HEK293 (cell line): Measurements from ENCODE around the gene RACK1.

Experiments
- CTCF ChIA-PET: fragments of 350-600 bp; formaldehyde crosslinking; extraction: SDS; loops from one replicate; lab custom pipeline; 2021; ENCODE audit warnings: antibody characterized with exemption; lab: Yijun Ruan, JAX
- POLR2A ChIA-PET: fragments of 300-600 bp; formaldehyde crosslinking; extraction: SDS; loops from one replicate; lab custom pipeline; 2020; ENCODE audit warnings: antibody characterized with exemption, inconsistent platforms; lab: Yijun Ruan, JAX
- H3K27ac ChIP-seq: fragments of 200-500 bp; sonication (Bioruptor generic); 2 replicates; pipeline ENCODE4 v1.5.1; 2014; ENCODE audit warnings: low read depth, low read length, control low read depth, inconsistent platforms; ENCODE audit errors: extremely low read depth
- H3K36me3 ChIP-seq, 2 experiments: fragments of 200-500 bp in 1 of 2; sonication (Bioruptor generic) in 1 of 2; 1 replicate in 1 of 2; 2 replicates in 1 of 2; pipeline ENCODE4 v1.5.1; 2014 to 2017; ENCODE audit warnings: inconsistent platforms in 2 of 2, low read length in 2 of 2; ENCODE audit not compliant: control insufficient read depth in 2 of 2, insufficient read depth in 1 of 2
- H3K4me1 ChIP-seq: fragments of 200-500 bp; sonication (Bioruptor generic); 2 replicates; pipeline ENCODE4 v1.5.1; 2014; ENCODE audit warnings: mild to moderate bottlenecking, low read length, inconsistent platforms; ENCODE audit not compliant: control insufficient read depth, insufficient read depth
- H3K4me3 ChIP-seq: 2 replicates; pipeline ENCODE4 v1.5.1; 2011; ENCODE audit warnings: low read depth, mild to moderate bottlenecking, control low read depth, low read length, moderate library complexity
- H3K9me3 ChIP-seq: fragments of 200-500 bp; sonication (Bioruptor generic); 2 replicates; pipeline ENCODE4 v1.5.1; 2014; ENCODE audit warnings: low read depth, low read length, inconsistent platforms; ENCODE audit not compliant: control insufficient read depth, insufficient read depth
- BCL11A ChIP-seq: fragments of 450-650 bp; formaldehyde crosslinking; IDR thresholded peaks from 2 replicates; pipeline ENCODE4 v1.5.1; 2016; ENCODE audit warnings: low read depth, missing biosample characterization, missing genetic modification characterization
- CTCF ChIP-seq: fragments of 450-650 bp; formaldehyde crosslinking; IDR thresholded peaks from 2 replicates; pipeline ENCODE4 v1.5.1; 2016; ENCODE audit warnings: missing biosample characterization, missing genetic modification characterization
- EGR2 ChIP-seq: fragments of 450-650 bp; formaldehyde crosslinking; IDR thresholded peaks from 2 replicates; pipeline ENCODE4 v1.5.1; 2016; ENCODE audit warnings: low read depth, missing biosample characterization, missing genetic modification characterization
- GLI2 ChIP-seq: fragments of 450-650 bp; formaldehyde crosslinking; IDR thresholded peaks from 2 replicates; pipeline ENCODE4; 2017; ENCODE audit warnings: missing biosample characterization, missing genetic modification characterization, low read depth, borderline replicate concordance
- HOXA7 ChIP-seq: sonication (generic); formaldehyde crosslinking; IDR thresholded peaks from 2 replicates; pipeline ENCODE4 v1.8.1; 2022; ENCODE audit warnings: missing genetic modification reagents, borderline replicate concordance
- HOXD13 ChIP-seq: sonication (generic); formaldehyde crosslinking; IDR thresholded peaks from 2 replicates; pipeline ENCODE4 v1.8.0; 2022; ENCODE audit warnings: missing genetic modification reagents, borderline replicate concordance
- IKZF3 ChIP-seq: fragments of 450-650 bp; IDR thresholded peaks from 2 replicates; pipeline ENCODE4 v1.5.0; 2018; ENCODE audit warnings: missing biosample characterization, mild to moderate bottlenecking, missing genetic modification characterization, moderate library complexity
- SCRT2 ChIP-seq: fragments of 450-650 bp; formaldehyde crosslinking; IDR thresholded peaks from 2 replicates; pipeline ENCODE4 v1.5.1; 2016; ENCODE audit warnings: missing biosample characterization, missing genetic modification characterization
- SP2 ChIP-seq: fragments of 450-650 bp; formaldehyde crosslinking; IDR thresholded peaks from 2 replicates; pipeline ENCODE4 v1.5.1; 2016; ENCODE audit warnings: missing biosample characterization, missing genetic modification characterization
- ZBTB21 ChIP-seq: fragments of 450-650 bp; formaldehyde crosslinking; IDR thresholded peaks from 2 replicates; pipeline ENCODE4 v1.5.1; 2017; ENCODE audit warnings: missing biosample characterization, missing genetic modification characterization
- ZNF169 ChIP-seq: fragments of 450-650 bp; formaldehyde crosslinking; IDR thresholded peaks from 2 replicates; pipeline ENCODE4 v1.5.1; 2016; ENCODE audit warnings: missing biosample characterization, missing genetic modification characterization
- ZNF211 ChIP-seq: fragments of 450-650 bp; formaldehyde crosslinking; IDR thresholded peaks from 2 replicates; pipeline ENCODE4 v1.5.1; 2016; ENCODE audit warnings: low read depth, missing biosample characterization, missing genetic modification characterization
- ZNF221 ChIP-seq: fragments of 450-650 bp; formaldehyde crosslinking; IDR thresholded peaks from 2 replicates; pipeline ENCODE4 v1.5.1; 2017; ENCODE audit warnings: missing biosample characterization, missing genetic modification characterization, borderline replicate concordance
- ZNF24 ChIP-seq: fragments of 450-650 bp; formaldehyde crosslinking; IDR thresholded peaks from 2 replicates; pipeline ENCODE4 v1.5.1; 2016; ENCODE audit warnings: missing biosample characterization, missing genetic modification characterization
- ZNF274 ChIP-seq, 2 experiments: fragments of 200-500 bp in 1 of 2; fragments of 450-650 bp in 1 of 2; sonication (Bioruptor generic) in 1 of 2; formaldehyde crosslinking in 1 of 2; IDR thresholded peaks; 2 replicates each; pipeline versions ENCODE4 v1.5.1 to v1.6.1; 2014 to 2016; ENCODE audit warnings: borderline replicate concordance in 1 of 2, inconsistent platforms in 1 of 2, low read length in 1 of 2, missing biosample characterization in 1 of 2, missing genetic modification characterization in 1 of 2
- ZNF341 ChIP-seq: fragments of 450-650 bp; formaldehyde crosslinking; IDR thresholded peaks from 2 replicates; pipeline ENCODE4; 2016; ENCODE audit warnings: low read depth, missing biosample characterization, missing genetic modification characterization
- ZNF518A ChIP-seq: fragments of 450-650 bp; formaldehyde crosslinking; conservative IDR thresholded peaks from 2 replicates; pipeline ENCODE4 v1.5.1; 2016; ENCODE audit warnings: low read depth, missing biosample characterization, missing genetic modification characterization
- ZNF585B ChIP-seq: fragments of 450-650 bp; formaldehyde crosslinking; IDR thresholded peaks from 2 replicates; pipeline ENCODE4 v1.5.1; 2016; ENCODE audit warnings: missing biosample characterization, missing genetic modification characterization
- ZNF596 ChIP-seq: fragments of 450-650 bp; IDR thresholded peaks from 2 replicates; pipeline ENCODE4 v1.5.0; 2018; ENCODE audit warnings: missing biosample characterization, mild to moderate bottlenecking, missing genetic modification characterization, moderate library complexity
- ZNF76 ChIP-seq: fragments of 450-650 bp; formaldehyde crosslinking; IDR thresholded peaks from 2 replicates; pipeline ENCODE4; 2016; ENCODE audit warnings: low read depth, missing biosample characterization, missing genetic modification characterization, borderline replicate concordance
- TF ChIP-seq, protein P1 (sequence below): fragments of 450-650 bp; formaldehyde crosslinking; IDR thresholded peaks from 2 replicates; pipeline ENCODE4 v1.5.1; 2016; ENCODE audit warnings: missing biosample characterization, missing genetic modification characterization, borderline replicate concordance
- TF ChIP-seq, protein P2 (sequence below): fragments of 450-650 bp; formaldehyde crosslinking; IDR thresholded peaks from 2 replicates; pipeline ENCODE4 v1.5.1; 2016; ENCODE audit warnings: missing biosample characterization, missing genetic modification characterization
- TF ChIP-seq, protein P3 (sequence below): fragments of 450-650 bp; formaldehyde crosslinking; IDR thresholded peaks from 2 replicates; pipeline ENCODE4 v1.5.1; 2017; ENCODE audit warnings: missing biosample characterization, mild to moderate bottlenecking, missing genetic modification characterization, moderate library complexity

RACK1 gene

DNA sequence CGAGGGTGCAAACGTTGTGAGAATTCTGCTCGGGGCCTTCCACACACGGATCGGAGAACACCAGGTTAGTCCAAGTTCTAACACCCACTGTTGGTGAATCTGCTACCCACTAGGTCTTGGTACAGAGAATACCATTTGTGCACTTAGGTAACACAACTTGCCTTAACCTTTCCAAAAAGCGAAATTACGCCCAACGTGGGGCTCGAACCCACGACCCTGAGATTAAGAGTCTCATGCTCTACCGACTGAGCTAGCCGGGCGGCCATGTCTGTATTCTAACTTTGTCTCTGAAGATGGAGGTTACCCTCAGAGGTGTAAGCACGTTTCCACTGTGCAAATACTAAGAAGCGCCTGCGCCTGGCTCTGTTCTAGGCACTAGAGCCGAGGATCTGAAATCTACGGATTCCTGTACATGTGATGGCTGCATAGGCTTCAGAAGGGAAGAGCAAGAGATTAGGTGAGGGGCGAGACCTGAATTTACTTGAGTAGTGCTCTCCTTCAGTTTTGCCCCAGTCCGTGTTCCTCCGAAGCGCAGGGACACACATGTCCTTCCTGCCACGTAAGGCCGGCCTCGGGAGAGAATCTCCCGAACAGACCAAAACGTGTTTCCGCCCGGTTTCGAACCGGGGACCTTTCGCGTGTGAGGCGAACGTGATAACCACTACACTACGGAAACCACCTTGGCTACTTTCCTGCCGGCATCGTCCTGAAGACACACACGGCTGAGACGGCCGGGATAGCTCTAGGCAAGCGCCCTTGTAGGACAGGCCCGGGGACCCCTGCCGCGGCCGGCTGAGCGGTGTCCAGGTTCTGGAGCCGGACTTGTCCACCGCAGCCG lies 21.7 kb downstream of the RACK1 start:
- ChIA-PET CTCF (interaction anchor here (0.6 to 1.4 kb wide), 5 partner anchors 14 to 50 kb away, joined by 3 to 4 read pairs (median 3); no protein-coding TSS in a partner anchor), POLR2A (interaction anchor here (0.9 to 2.6 kb wide), 8 partner anchors 13 to 37 kb away, joined by 3 to 39 read pairs (median 6); partner anchors contain the start of gene RACK1)
- H3K27ac ChIP-seq = peak overlapping the region; percentile 85
- peaks cover 0 to 20% of the 10 kb centered on the region in 2 experiments; a peak in 2 of 3 replicates for H3K36me3 ChIP-seq
- H3K9me3 ChIP-seq = no peaks in the 10 kb centered on the region
- peak overlapping the region; percentile 92 for H3K4me3 ChIP-seq
- no peaks in the 10 kb centered on the region for H3K4me1 ChIP-seq
- TF ChIP-seq ZNF221 (tag by site-specific recombination) = no peak
- no peak for TF ChIP-seq ZNF596 (tag by site-specific recombination)
- 0 out of 2 replicates have a peak, but pooled peaks have one; percentile 16 for TF ChIP-seq ZNF518A (tag by site-specific recombination)
- peak; percentile 91 for TF ChIP-seq BCL11A (tag by site-specific recombination)
- no peak for TF ChIP-seq ZNF274 (IDR thresholded peaks at IDR 0.05; ENCODE audit: low read length)
- no peak for TF ChIP-seq ZNF274 (tag by site-specific recombination; IDR thresholded peaks at IDR 0.05; ENCODE audit: borderline replicate concordance)
- TF ChIP-seq ZNF341 = peak; percentile 79
- TF ChIP-seq HOXD13 (CRISPR knock-in tag) = no peak
- TF ChIP-seq ZNF169 (tag by site-specific recombination) = no peak
- peak; percentile 18; the same call in 1 of the 2 replicates for TF ChIP-seq EGR2 (tag by site-specific recombination)
- TF ChIP-seq ZBTB21 (tag by site-specific recombination) = no peak
- TF ChIP-seq ZNF76 (tag by site-specific recombination) = peak; percentile 74
- TF ChIP-seq SP2 (tag by site-specific recombination) = peak; percentile 70
- TF ChIP-seq ZNF24 = peak; percentile 97
- TF ChIP-seq, protein P1, sequence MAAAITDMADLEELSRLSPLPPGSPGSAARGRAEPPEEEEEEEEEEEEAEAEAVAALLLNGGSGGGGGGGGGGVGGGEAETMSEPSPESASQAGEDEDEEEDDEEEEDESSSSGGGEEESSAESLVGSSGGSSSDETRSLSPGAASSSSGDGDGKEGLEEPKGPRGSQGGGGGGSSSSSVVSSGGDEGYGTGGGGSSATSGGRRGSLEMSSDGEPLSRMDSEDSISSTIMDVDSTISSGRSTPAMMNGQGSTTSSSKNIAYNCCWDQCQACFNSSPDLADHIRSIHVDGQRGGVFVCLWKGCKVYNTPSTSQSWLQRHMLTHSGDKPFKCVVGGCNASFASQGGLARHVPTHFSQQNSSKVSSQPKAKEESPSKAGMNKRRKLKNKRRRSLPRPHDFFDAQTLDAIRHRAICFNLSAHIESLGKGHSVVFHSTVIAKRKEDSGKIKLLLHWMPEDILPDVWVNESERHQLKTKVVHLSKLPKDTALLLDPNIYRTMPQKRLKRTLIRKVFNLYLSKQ = no peak
- no peak for TF ChIP-seq ZNF585B (tag by site-specific recombination)
- TF ChIP-seq CTCF = no peak
- no peak for TF ChIP-seq GLI2 (tag by site-specific recombination)
- TF ChIP-seq ZNF211 (tag by site-specific recombination) = no peak
- TF ChIP-seq, protein P2, sequence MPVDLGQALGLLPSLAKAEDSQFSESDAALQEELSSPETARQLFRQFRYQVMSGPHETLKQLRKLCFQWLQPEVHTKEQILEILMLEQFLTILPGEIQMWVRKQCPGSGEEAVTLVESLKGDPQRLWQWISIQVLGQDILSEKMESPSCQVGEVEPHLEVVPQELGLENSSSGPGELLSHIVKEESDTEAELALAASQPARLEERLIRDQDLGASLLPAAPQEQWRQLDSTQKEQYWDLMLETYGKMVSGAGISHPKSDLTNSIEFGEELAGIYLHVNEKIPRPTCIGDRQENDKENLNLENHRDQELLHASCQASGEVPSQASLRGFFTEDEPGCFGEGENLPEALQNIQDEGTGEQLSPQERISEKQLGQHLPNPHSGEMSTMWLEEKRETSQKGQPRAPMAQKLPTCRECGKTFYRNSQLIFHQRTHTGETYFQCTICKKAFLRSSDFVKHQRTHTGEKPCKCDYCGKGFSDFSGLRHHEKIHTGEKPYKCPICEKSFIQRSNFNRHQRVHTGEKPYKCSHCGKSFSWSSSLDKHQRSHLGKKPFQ (tag by site-specific recombination) = no peak
- no peak; the same call in 1 of the 2 replicates for TF ChIP-seq SCRT2 (tag by site-specific recombination)
- no peak for TF ChIP-seq HOXA7
- peak; percentile 98 for TF ChIP-seq IKZF3 (tag by site-specific recombination)
- TF ChIP-seq, protein P3, sequence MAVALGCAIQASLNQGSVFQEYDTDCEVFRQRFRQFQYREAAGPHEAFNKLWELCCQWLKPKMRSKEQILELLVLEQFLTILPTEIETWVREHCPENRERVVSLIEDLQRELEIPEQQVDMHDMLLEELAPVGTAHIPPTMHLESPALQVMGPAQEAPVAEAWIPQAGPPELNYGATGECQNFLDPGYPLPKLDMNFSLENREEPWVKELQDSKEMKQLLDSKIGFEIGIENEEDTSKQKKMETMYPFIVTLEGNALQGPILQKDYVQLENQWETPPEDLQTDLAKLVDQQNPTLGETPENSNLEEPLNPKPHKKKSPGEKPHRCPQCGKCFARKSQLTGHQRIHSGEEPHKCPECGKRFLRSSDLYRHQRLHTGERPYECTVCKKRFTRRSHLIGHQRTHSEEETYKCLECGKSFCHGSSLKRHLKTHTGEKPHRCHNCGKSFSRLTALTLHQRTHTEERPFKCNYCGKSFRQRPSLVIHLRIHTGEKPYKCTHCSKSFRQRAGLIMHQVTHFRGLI (tag by site-specific recombination) = peak; percentile 10; the same call in 1 of the 2 replicates
